Tibial artery (tissue), 4 donors: ENCODE results near the gene CR1.
"Not testable (repeated sequence)": the region's sequence is repeated elsewhere in the genome, so short reads cannot be mapped to it uniquely, and the experiment has no call there.

ENCODE experiments used
- DNase-seq, 2 donors: peaks; one replicate each; pipeline ENCODE4 v3.0.0-alpha.2; 2019
- H3K27ac ChIP-seq, 2 donors: fragments of 200-600 bp; sonication (generic) in 1 of 2; 1 replicate in 1 of 2; 2 replicates in 1 of 2; pipeline ENCODE4 v1.5.1; 2018 to 2019; ENCODE audit warnings: mild to moderate bottlenecking in 1 of 2
- H3K27me3 ChIP-seq, 2 donors: fragments of 200-600 bp; sonication (generic) in 1 of 2; one replicate each; pipeline versions ENCODE4 v1.5.1 to v1.6.0; 2016 to 2019
- H3K36me3 ChIP-seq, 3 donors: fragments of 200-600 bp; sonication (generic) in 2 of 3; one replicate each; pipeline ENCODE4 v1.5.1; 2016 to 2019; ENCODE audit warnings: mild to moderate bottlenecking in 2 of 3
- H3K4me1 ChIP-seq, 4 donors: fragments of 200-600 bp; sonication (generic) in 2 of 4; 1 replicate in 3 of 4; 2 replicates in 1 of 4; pipeline ENCODE4 v1.5.1; 2016 to 2019
- H3K4me3 ChIP-seq, 2 donors: fragments of 200-600 bp; sonication (generic) in 1 of 2; 1 replicate in 1 of 2; 2 replicates in 1 of 2; pipeline ENCODE4 v1.5.1; 2018 to 2019; ENCODE audit warnings: mild to moderate bottlenecking in 2 of 2
- H3K9me3 ChIP-seq, 3 donors: fragments of 200-600 bp; sonication (generic) in 1 of 3; one replicate each; pipeline ENCODE4 v1.5.1; 2016 to 2019
- CTCF ChIP-seq, 2 experiments: fragments of 200-600 bp in 1 of 2; fragments of 450-650 bp in 1 of 2; IDR thresholded peaks; one replicate each; pipeline ENCODE4 v1.5.1; 2017 to 2019; ENCODE audit warnings: antibody characterized with exemption in 2 of 2, mild to moderate bottlenecking in 1 of 2, moderate library complexity in 1 of 2
- intact Hi-C: fragments of 100-400 bp; cut with DNase I; formaldehyde crosslinking; loops from one replicate; pipeline ENCODE4 v1.15.0; 2023; ENCODE audit warnings: low total_unique reads

CR1 gene

GRCh38 chr1:207575381-207575780, 79.4 kb downstream of the CR1 start:
- H3K27me3 ChIP-seq, DNase-seq, H3K27ac ChIP-seq, H3K9me3 ChIP-seq, H3K36me3 ChIP-seq, H3K4me1 ChIP-seq, H3K4me3 ChIP-seq, intact Hi-C loops: not testable (repeated sequence)

DNA sequence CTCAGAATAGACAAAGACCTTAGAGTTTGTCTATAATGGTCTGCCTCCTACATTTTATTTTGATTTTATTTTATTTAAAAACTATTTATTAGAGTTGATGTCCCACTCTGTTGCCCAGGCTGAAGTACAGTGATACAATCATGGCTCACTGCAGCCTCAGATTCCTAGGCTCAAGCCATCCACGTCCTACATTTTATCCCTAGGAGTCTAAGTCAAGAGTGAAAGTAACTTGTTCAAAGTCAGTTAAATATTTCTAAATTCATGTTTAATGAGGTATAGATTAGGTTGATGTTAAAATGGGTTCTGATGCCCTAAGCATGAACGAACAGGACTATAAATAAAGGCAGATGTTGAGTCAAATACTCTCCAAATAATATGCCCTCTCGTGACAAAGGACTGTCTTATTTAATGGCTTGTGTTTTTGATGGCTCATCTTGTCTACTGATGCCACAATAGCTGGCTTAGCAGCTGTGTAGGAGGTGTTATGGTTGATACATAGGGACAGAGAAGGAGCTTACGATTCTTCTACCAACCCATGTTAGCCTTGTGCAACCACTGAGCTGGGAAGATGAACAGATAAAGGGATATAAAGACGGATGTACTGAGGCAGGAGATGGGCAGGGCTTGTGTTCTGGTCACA, 83.0 kb downstream of the CR1 start:
- Histone ChIP-seq H3K9me3 (no peaks in the 10 kb centered on the region), H3K27me3 (no peaks in the 10 kb centered on the region), H3K27ac (no peak overlapping the region), H3K4me1 (no peaks in the 10 kb centered on the region), H3K4me3 (no peak overlapping the region), H3K36me3 (no peaks in the 10 kb centered on the region)
- TF ChIP-seq CTCF (IDR thresholded peaks at IDR 0.05) = no peak
- intact Hi-C loops = no loop called here
- DNase-seq = no peak

DNA sequence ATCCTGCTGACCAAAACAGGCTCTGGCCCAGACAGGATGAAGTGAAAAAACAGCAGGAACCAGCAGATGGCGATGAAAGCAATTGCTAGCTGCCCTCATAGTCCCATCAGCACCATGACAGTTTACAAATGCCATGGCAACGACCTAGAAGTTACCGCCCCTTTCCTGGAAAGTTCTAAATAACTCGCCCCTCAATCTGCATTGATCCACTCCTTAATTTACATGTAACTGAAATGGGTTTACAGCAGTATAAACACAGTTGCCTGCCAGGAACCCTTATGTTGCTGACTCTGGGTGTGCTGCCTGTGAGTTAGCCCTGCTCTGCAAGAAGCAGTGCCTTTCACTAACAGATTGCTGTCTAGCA, 83.5 kb downstream of the CR1 start:
- Histone ChIP-seq H3K9me3 (no peaks in the 10 kb centered on the region), H3K4me1 (no peaks in the 10 kb centered on the region), H3K4me3 (no peak overlapping the region), H3K27ac (no peak overlapping the region), H3K36me3 (no peaks in the 10 kb centered on the region), H3K27me3 (no peaks in the 10 kb centered on the region)
- intact Hi-C loops = no loop called here
- peak in 1 of 2 experiments; percentile 15 for TF ChIP-seq CTCF (IDR thresholded peaks at IDR 0.05)
- DNase-seq = no peak

- Histone ChIP-seq H3K36me3 (no peaks in the 10 kb centered on the region), H3K9me3 (no peaks in the 10 kb centered on the region), H3K4me3 (no peak overlapping the region), H3K4me1 (no peaks in the 10 kb centered on the region), H3K27ac (no peak overlapping the region), H3K27me3 (no peaks in the 10 kb centered on the region)
- DNase-seq = no peak
- intact Hi-C loops = no loop called here
- TF ChIP-seq CTCF (IDR thresholded peaks at IDR 0.05) = no peak
These were observed 85.7 kb downstream of the CR1 start for GRCh38 chr1:207581496-207582153.

DNA sequence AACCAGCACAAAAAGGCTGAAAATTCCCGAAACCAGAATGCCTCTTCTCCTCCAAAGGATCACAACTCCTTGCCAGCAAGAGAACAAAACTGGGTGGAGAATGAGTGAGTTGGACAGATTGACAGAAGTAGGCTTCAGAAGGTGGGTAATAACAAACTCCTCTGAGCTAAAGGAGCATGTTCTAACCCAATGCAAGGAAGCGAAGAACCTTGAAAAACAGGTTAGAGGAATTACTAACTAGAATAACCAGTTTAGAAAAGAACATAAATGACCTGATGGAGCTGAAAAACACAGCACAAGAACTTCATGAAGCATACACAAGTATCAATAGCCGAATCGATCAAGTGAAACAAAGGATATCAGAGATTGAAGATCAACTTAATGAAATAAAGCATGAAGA, 93.5 kb downstream of the CR1 start:
- H3K4me1 ChIP-seq, H3K4me3 ChIP-seq, H3K36me3 ChIP-seq, DNase-seq, H3K9me3 ChIP-seq, H3K27ac ChIP-seq, intact Hi-C loops, H3K27me3 ChIP-seq: not testable (repeated sequence)

GRCh38 chr1:207591205-207591604, 95.2 kb downstream of the CR1 start:
- H3K9me3 ChIP-seq = not testable (repeated sequence)

DNA sequence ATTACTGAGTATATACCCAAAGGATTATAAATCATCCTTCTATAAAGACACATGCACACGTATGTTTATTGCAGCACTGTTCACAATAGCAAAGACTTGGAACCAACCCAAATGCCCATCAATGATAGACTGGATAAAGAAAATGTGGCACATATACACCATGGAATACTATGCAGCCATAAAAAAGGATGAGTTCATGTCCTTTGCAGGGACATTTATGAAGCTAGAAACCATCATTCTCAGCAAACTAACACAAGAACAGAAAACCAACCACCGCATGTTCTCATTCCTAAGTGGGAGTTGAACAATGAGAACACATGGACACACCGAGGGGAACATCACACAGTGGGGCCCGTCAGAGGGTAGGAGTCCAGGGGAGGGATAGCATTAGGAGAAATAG, 98.1 kb downstream of the CR1 start:
- H3K9me3 ChIP-seq, intact Hi-C loops, H3K4me1 ChIP-seq, H3K4me3 ChIP-seq, H3K36me3 ChIP-seq, H3K27me3 ChIP-seq, DNase-seq, H3K27ac ChIP-seq: not testable (repeated sequence)

More at GRCh38 chr1:207591205-207591604, 95.2 kb downstream of the CR1 start:
- H3K27ac ChIP-seq, H3K27me3 ChIP-seq, H3K36me3 ChIP-seq, DNase-seq, H3K4me1 ChIP-seq, H3K4me3 ChIP-seq, intact Hi-C loops: not testable (repeated sequence)

DNA sequence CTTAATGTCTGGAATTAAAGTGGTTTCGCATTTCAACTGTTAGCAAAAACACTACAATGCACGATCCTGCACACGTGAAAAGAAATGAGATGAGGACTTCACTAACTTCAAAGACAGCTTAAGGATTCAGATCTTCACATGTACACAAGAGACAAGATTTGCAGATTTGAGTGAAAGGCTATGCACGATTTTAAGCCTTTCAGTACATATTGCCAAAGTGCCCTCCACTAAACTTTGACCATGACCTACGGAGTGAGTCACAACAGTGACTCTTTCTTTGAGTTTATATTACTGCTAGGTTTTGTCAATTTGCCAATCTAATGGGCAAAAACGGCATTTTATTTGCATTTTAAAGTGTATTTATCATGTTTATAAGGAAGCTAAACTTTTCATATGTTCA, 107.8 kb downstream of the CR1 start:
- no peak for TF ChIP-seq CTCF (IDR thresholded peaks at IDR 0.05)
- no peak overlapping the region for H3K4me3 ChIP-seq
- H3K36me3 ChIP-seq = no peaks in the 10 kb centered on the region
- no peak overlapping the region for H3K27ac ChIP-seq
- intact Hi-C loops = no loop called here
- H3K4me1 ChIP-seq = no peaks in the 10 kb centered on the region
- H3K27me3 ChIP-seq = no peaks in the 10 kb centered on the region
- no peaks in the 10 kb centered on the region for H3K9me3 ChIP-seq
- DNase-seq = no peak
